NCI-H345 treated with DMSO at 0.1 percent for 48 hours (cell line): ENCODE measurements around the gene TM9SF2.
"Not testable (repeated sequence)": the region's sequence is repeated elsewhere in the genome, so short reads cannot be mapped to it uniquely, and the experiment has no call there.

Source experiments
- DNase-seq: peaks from one replicate; lab custom pipeline; 2025; ENCODE audit not compliant: unreplicated experiment; lab: John Stamatoyannopoulos, UW

Gene TM9SF2

DNA sequence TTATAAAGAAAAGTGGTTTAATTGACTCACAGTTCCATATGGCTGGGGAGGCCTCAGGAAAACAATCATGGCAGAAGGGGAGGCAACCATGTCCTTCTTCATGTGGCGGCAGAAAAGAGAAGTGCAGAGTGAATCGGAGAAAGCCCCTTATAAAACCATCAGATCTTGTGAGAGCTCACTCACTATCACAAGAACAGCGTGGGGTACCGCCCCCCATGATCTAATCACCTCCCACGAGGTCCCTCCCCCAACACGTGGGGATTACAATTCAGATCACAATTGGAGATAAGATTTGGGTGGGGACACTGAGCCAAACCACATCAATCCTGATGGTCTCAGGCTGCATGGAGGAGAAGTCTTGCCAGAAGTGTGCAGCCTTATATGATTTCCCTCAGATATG lies 26.0 kb downstream of the TM9SF2 start:
- DNase-seq = no peak

DNA sequence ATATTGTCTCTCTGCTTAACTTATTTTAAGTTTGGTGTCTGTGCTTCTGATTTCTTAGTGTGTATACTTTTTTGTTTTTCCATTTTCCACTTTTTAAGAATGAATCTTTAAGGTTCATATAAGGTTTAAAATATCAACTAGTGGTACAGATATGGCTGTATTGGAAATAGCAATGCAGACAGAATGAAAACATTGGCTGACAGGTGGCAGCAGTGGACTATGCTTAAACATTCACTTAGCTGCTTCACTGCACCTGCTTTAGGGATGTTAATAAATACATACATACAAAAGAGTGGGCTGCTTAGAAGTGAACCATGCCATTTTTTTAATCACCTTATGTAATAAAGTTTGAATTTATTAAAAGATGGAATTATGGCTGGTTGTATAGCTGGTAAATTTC lies 27.3 kb downstream of the TM9SF2 start:
- no peak for DNase-seq

DNA sequence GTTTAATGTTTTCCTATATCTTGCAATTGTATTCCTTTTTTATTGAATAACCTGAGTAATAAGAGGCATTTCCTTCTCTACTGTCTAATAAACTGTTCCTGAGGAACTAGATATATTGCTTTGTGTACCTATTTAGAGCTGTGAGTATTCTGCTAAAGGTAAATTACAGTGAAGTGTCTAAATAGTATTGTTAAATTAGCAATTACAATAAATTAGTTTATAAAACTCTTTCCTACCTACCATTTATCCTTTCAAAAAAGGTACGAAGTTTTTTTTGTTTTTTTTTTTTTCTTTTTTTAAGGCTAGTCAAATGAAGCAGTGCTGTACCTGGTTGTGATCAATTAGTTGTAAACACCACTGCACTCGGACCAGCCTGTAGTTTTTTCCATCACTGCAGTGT lies 34.8 kb downstream of the TM9SF2 start:
- no peak for DNase-seq

DNA sequence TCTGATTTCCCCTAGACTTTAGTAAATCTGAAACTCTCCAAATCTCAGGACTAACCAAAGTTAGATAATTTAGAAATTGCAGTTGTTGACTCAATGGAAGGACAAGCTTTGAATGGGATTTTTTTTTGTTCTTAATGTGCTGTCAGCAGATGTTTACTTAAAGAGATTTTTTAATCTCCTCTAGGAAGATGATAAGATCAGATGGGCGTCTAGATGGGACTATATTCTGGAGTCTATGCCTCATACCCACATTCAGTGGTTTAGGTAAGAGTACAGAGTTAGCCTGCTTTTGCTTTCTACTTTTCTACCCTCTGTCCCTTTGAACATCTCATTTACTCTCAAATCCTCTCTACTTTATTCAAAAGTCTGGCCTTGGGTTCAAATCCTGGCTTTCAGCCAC lies 39.3 kb downstream of the TM9SF2 start:
- DNase-seq = no peak

DNA sequence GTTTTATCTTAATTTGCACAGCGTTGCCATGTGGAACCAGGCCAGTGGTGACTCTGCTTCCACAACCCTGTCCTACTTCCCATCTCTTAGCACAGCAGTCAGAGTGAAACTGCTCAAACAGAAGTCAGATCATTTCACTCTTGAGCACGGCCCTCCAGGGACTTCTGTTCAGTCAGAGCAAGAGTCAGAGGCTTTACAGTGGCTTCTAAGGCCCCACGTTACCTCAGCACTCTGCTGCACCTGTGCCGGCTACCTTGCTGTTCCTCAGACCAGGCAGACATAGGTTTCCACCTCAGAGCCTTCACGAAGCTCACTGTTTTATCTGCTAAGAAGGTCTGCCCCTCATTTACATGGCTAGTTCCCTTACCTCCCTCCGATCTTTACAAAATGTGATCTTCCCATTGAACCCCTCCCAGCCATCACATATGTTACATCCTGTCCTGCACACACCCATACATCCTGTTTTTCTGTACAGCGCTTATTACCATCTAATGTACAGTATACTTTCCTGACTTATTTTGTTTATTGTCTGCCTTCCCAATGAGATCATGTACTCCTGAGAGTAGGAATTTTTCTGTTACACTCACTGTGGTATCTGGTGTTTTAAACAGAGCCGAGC lies 41.6 kb downstream of the TM9SF2 start:
- DNase-seq = no peak

DNA sequence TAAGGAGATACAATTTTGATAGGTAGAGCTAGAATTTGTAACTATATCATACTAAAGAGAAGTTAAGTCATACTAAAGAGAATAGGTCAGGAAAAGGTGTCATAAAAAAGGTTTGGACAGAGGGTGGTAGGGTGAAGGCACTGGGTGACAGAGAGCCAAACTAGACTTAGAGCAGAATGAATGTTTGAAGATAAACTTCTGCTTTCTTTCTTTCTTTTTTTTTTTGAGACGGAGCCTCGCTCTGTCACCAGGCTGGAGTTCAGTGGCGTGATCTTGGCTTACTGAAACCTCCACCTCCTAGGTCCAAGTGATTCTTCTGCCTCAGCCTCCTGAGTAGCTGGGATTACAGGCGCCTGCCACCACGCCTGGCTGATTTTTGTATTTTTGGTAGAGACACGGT lies 44.1 kb downstream of the TM9SF2 start:
- no peak for DNase-seq

DNA sequence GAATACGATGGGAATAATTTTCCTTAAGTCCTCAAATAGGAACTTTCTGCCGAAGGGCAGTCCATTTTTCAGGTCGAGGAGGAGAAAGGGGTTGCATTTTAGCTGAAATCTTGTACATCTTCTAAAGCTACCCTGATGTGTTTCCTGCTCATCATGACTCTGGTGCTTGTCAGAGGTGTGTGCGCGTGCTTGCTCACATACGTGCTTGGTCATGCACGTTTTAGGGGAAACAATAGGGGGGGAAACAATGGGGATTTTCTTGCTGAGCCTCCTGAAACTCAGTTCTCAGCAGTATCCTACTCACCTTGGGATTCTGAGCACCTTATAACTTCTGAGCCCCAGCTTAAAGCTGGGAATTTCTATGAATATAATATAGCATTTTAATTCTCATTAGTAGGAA lies 44.7 kb downstream of the TM9SF2 start:
- DNase-seq = no peak

DNA sequence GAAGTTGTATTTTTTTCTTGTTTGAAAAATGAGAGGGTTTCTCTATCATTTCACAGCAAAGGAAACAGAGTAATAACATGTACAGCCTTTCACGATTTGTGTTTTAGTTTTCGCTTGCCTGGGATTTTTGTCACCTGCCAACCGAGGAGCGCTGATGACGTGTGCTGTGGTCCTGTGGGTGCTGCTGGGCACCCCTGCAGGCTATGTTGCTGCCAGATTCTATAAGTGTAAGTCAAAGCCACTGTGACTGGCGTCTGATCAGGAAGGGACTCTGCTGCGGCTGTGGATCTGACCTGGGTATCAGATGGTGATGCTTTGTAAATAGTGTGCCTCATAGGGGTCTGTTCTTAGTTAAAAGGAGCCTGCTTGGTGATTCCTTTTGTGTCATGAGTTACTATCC lies 45.6 kb downstream of the TM9SF2 start:
- no peak for DNase-seq

DNA sequence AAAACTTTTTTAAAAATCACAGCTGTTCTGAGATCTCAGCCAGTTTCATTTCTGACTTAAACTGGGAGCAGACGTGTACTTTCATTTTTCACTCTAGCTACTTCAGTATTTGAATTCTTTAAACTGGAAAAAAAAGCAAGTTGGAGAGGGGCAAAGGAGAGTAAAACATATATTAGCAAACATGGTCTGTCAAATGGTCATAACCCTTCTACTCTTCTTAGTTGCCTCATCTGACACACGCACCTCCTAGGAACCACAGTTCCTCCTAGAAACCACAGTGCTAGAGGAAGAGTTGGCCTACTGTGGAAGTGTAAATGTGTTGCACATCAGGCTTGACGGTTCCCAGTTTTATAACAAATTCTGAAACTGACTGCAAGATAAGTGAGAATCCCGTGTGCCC lies 47.2 kb downstream of the TM9SF2 start:
- DNase-seq = no peak

DNA sequence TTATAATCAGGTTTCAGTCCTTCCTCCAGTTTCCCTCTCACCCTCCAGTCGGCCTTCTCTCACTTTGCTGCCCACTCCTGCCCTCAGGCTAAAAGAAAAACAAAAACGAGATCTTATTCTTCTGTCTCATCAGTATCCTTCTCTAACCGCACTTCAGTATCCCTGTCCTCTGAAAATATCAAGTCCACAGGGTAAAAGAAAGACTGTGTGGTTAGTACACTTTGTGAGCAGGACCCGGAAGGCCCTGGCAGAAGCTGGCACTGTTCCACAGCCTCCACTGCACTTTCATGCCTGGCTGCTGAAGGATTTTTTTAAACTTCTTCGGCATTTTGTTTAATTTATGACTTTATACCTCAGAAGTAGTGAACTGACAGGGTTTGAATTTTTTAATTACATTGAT lies 51.8 kb downstream of the TM9SF2 start:
- no peak for DNase-seq

DNA sequence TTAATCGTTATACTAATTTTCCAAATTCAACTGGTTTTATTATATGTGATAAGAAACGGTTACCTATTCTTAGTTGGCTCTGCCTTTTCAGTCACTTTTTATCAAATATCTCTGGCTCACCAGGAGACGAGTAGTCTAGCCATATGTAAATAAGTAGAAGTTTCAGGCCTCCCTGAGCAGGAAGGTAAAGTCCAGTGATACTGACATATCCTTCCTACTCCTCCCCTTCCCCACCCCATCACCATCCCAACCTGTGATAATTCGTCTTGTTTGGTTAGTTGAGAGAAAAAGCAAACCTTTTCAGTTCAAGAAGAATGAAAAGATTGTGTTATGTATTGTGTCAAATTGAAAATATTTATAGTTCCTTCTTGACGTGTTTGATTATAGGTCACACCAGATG lies 53.9 kb downstream of the TM9SF2 start:
- no peak for DNase-seq

DNA sequence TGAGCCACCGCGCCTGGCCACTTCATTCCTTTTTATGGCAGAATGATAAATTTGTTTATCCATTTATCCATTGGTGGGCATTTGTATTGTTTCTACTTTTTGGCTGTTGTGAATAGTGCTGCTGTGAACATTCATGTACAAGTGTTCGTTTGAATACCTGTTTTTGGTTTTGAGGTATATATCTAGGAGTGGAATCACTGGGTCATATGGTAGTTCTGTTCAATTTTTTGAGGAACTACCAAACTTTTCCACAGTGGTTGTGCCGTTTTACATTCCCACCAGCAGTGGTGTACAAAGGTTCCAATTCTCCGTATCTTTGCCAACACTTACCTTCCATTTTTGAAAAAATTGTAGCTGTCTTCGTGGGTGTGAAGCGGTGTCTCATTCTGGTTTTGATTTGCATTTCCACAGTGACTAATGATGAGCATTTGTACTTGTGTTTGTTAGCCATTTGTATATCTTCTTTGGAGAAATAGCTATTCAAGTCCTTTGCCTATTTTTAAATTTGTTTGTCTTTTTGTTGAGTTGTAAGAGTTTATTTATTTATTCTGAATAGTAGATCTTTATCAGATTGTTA lies 55.7 kb downstream of the TM9SF2 start:
- DNase-seq = no peak

DNA sequence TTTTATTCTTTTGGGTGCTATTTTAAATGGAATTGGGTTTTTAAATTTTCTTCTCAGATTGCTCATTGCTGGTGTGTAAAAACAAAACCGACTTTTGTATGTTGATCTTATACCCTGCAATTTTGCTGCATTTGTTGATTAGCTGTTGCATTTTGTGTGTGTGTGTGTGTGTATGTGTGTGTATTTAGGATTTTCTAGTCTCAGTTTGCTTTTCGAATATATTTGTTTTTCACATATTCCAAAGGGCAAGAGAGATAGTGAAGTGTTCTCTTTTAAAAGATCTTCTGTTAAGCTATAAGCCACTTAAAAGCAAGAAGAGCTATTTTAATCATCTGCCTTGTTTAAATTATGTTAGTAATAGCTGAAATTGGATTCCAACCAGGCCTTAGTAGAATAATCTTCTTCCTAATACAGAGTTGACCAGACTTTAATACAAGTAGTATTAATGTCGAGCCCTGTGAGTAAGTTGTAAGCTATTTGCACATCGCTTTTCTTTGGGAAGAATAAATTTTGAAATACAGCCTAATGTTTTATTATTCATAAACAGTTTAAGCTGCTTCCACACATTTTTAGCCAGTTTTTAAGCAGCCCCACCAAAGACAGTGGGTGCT lies 57.4 kb downstream of the TM9SF2 start:
- DNase-seq = no peak

DNA sequence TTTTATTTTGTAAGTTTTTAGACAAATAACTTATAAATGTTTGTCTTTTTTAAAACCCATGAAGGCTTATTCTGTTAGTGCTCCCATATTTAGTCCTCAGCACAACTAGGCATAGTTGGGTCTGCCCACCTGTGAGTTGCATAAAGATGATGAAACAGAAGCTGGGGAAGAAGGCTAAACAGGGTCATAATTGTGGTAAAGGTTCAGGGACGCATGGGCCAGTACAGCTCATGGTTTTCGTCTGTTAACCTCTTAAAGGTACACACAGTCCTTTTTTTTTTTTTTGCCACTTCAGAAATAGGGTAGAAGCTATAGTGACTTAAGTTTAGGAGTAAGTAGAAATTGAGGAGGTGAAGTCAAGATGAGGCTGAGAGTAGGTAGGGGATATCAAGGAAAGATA lies 58.3 kb downstream of the TM9SF2 start:
- DNase-seq = no peak

DNA sequence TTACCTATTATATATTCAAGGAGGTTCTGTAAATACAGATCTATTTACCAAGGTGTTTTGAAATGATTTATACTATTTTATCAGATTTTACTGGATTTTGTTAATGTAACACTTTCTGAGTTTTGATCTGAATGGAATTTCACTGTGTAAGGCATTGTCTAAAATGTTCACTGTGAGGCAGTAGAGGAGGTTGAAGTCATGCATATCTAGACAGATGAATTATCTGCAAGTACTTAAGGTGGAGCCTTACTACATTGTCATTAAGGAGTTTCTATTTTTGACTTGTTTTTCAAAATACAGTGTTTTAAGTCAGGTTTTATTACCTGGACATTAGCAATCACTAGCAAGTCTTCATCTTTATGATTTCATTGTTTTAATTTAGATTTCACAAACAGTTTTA lies 62.1 kb downstream of the TM9SF2 start:
- no peak for DNase-seq

DNA sequence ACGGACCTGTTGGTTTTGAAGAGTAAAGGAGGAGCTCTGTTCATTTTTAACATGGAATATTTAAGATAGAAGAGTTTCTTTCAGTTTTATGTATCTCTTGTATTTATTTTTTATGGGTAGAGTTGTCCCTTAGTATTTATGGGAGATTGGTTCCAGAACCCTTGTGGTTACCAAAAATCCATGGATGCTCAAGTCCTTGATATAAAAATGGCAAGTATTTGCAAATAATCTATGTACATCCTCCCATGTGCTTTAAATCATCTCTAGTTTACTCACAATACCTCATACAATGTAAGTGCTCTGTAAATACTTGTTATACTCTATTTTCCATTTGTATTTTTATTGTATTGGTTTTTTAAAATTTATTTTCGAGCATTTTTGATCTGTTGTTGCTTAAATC lies 63.1 kb downstream of the TM9SF2 start:
- no peak for DNase-seq

DNA sequence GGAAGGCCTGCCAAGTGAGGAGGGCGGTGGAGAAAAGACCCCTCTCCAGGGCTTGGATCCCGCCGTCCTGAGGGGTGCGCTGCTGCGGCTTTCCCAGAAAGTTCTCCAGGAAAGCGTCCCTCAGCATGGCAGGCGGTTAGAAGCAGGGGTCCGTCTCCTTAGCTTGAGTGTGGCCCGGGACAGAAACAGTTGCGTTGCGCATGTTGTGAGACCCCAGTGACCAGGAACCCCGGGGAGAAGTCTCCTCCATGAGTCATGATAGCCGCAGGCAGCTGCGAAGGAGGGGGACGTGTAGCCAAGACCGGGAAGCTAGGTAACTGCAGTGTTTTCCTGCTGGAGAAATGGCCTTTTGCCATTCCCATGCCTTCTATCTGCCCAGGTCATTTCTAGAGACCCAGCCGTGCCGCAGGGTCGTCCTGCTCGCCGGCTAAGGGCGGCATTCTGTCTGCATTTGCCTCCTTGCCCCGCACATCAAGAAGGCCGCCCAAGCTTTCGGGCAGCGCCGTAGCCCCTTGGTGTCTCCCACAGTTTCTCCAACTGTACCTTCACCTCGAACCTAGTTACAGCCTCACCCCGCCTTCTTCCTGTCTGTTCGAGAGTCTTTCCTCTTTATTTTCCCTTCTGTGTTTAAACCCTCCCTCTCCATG lies 64.3 kb downstream of the TM9SF2 start:
- no peak for DNase-seq

DNA sequence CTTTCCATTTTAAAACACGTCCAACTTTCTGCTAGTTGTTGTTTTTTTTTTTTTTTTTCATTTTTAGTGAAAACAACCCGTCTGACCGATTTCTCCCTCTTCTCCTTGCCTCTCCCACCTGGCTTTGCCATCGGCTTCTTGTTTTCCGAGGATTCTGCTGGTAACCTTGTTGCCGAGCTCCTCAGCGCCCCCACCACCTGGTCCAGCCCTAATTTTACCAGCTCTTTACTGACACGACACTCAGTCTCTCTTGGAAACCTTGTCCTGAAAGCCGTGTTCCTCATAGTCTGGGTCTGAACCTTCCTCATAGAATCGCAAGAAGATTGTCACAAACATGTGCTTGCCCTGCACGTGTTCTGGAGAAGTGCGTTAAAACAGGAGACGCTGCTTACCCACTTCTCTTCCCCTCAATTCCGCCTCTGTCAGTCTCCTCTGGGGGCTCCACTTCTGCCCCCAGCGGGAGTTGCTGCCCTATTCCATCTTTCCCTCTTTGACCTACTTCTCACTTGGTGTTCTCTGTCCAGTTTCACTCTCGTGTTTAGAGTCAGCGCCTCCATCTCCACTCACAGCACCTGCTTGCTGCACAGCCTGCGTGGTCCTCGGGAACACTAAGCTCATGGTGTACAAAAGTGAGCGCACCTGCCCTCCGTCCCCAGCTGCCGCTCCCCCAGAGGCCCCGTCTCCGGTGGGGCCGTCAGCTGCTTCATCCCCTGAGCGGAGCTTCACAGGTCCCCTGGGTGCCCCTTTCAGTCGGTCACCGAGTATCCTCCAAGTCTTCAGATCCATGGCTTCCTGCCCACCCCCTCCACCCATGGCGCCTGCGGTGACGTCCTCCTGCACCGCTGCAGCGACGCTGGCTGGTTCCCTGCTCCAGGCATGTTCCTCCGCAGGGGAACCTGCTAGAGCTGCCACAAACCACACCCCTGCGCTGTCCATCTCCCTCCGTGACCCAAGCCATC lies 65.1 kb downstream of the TM9SF2 start:
- no peak for DNase-seq

DNA sequence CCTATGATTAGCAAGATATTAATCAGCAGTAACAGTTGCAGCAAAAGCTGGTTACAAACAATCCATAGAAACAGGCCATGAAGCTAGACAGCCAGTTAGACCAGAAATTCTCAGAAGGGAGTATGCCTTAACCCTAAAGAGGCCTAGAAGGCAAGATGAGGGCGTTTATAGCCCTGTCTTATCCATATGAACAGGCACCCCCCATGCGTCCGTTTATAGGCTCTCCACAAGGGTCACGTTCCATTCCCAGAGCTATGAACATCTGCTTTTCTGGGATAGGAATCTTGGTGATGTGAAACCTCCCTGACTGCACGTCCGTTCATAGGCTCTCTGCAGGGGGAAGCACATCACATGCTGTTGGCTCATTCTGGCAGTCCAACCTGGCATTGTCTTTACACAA lies 67.6 kb downstream of the TM9SF2 start:
- DNase-seq = not testable (repeated sequence)

DNA sequence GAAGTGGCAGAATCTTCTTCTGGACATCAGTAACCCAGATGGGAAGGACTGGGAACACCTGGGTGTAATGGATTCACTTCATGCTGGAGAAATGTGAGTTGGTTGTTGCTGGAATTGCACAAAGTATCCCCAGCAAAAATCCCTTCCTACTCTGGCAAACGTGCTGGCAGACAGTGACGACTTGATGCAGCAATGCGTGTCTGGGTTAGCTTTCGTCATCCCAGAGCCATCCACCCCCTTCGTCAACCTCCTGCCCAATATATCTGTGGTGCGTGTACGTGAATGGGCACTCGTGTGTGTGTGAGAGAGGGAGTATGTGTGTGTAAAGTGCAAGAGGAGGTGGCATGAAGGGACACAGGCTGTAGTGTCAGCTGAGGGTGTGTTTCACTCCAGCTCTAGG lies 70.9 kb downstream of the TM9SF2 start:
- DNase-seq = no peak

DNA sequence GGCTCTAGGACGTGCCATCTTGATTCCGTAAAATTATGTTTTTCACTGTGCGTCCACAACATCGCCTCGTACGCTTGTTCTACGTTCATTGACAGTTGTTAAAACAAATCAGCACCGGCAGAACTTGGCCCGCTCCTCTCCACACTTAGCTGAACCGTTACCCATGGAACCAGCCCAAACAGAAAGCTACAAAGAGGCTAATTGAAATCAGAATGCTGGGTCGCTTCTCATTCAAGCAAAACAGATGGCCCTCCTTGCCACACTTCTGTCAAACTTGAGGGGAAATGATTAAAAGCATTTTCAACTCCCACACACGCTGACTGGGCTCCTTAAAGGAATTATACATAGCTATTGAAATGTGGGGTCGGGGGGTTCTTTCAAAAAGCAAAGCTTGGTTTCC lies 71.6 kb downstream of the TM9SF2 start:
- DNase-seq = no peak
